IMR-90 (cell line): ENCODE measurements around the gene ADPRS.

Experiments used
- MXI1 ChIP-seq: IDR thresholded peaks from 2 replicates; pipeline ENCODE4 v1.6.1; 2012; ENCODE audit warnings: low read depth, mild to moderate bottlenecking, low read length, moderate library complexity, borderline replicate concordance
- POLR2A ChIP-seq: IDR thresholded peaks from 2 replicates; pipeline ENCODE4 v1.6.1; 2012; ENCODE audit warnings: mild to moderate bottlenecking, low read depth, low read length
- TF ChIP-seq, protein P1 (sequence below): conservative IDR thresholded peaks from 2 replicates; pipeline ENCODE4 v1.5.1; 2012; ENCODE audit warnings: mild to moderate bottlenecking, low read depth, low read length, improper control_type of control experiment
- TF ChIP-seq, protein P2 (sequence below): fragments of 150-350 bp; IDR thresholded peaks from 2 replicates; pipeline ENCODE4 v1.6.1; 2016; ENCODE audit warnings: low read depth, mild to moderate bottlenecking, low read length, moderate library complexity, borderline replicate concordance

DNA sequence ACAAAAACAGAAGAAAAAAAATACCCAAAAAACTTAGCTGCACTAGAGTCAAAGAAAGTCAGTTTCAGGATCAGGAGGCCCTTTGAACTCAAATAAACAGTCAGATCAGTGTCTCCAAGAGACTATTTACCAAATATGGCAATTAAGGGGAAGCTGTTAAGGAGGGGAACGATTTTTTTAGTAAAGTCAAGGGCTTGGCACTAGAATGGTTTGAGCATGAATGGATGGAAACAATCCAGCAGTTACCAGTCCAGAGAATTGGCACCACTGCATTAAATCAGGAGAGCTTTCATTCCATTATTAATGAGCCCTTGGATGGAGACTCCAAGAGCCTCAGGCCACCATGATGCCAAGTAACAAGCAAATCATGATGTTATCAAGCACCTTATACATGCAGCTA lies 53.4 kb downstream of the ADPRS start:
- TF ChIP-seq, protein P1, sequence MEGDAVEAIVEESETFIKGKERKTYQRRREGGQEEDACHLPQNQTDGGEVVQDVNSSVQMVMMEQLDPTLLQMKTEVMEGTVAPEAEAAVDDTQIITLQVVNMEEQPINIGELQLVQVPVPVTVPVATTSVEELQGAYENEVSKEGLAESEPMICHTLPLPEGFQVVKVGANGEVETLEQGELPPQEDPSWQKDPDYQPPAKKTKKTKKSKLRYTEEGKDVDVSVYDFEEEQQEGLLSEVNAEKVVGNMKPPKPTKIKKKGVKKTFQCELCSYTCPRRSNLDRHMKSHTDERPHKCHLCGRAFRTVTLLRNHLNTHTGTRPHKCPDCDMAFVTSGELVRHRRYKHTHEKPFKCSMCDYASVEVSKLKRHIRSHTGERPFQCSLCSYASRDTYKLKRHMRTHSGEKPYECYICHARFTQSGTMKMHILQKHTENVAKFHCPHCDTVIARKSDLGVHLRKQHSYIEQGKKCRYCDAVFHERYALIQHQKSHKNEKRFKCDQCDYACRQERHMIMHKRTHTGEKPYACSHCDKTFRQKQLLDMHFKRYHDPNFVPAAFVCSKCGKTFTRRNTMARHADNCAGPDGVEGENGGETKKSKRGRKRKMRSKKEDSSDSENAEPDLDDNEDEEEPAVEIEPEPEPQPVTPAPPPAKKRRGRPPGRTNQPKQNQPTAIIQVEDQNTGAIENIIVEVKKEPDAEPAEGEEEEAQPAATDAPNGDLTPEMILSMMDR: no peak
- TF ChIP-seq MXI1 (no peak), POLR2A (no peak)
- TF ChIP-seq, protein P2, sequence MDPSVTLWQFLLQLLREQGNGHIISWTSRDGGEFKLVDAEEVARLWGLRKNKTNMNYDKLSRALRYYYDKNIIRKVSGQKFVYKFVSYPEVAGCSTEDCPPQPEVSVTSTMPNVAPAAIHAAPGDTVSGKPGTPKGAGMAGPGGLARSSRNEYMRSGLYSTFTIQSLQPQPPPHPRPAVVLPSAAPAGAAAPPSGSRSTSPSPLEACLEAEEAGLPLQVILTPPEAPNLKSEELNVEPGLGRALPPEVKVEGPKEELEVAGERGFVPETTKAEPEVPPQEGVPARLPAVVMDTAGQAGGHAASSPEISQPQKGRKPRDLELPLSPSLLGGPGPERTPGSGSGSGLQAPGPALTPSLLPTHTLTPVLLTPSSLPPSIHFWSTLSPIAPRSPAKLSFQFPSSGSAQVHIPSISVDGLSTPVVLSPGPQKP: no peak
